GM19239 (cell line): ENCODE data around the gene RPGRIP1L.
A peak's percentile ranks its signal among the peaks of the same experiment; 100 is the strongest.

ENCODE experiments used
- DNase-seq: peaks from one replicate; pipeline ENCODE4 v3.0.0; 2011; ENCODE audit warnings: low spot score; ENCODE audit not compliant: insufficient read length
- FAIRE-seq: peaks from 2 replicates; lab custom pipeline; 2011; peaks lifted over from hg19 to GRCh38; lab: Jason Lieb, UNC

Gene RPGRIP1L

GRCh38 chr16:53666786-53667415 lies 36.8 kb downstream of the RPGRIP1L start:
- no peak for DNase-seq

DNA sequence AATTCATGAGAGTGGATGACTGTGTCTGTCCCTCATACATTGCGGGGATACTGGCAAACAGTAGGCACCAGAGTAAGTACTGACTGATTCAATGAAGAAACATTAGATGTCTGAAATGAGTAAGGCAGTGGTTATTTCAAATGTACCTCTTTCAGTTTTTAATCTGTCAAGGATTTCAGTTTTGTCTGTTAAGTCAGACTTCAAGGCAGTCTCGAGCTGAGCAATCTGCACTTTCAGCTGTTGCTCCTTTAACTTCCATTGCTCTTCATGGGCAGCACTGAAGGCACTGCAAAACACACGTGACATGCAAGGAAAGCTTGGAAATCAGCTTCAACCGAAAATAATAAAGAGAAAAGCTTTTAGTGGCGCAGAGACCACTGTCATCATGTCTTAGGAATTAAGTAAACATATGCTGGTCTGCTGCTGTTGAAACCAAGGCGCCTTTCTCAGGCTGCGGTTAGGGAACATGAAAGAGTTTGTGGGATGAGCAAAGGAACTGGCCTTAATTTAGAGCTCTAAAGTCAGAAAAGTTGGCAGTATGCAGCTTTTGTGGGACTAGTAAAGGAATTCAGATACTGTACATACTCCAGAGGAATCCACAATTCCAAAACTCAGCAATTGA lies 38.8 kb downstream of the RPGRIP1L start:
- FAIRE-seq (no peak), DNase-seq (no peak)

More at GRCh38 chr16:53666786-53667415, 36.8 kb downstream of the RPGRIP1L start:
- no peak for FAIRE-seq

DNA sequence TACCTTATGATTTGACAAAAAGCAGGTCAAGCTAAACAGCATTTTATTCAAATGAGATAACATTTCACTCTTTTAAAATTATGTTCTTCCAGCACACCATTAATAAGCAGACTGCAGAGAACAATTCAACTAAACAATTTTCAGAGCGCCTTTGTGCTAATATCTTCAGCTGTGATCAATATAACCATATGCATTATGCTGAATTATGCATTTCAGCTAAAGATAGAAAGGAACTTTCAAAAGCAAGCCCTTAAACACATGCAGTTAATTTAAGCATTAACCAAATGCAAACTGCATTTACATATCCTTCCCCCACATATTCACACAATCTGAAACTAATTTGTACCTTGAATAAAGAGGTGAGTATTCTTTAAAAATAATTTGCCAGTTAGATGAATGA lies 41.6 kb downstream of the RPGRIP1L start:
- FAIRE-seq (peak; percentile 47), DNase-seq (no peak)

DNA sequence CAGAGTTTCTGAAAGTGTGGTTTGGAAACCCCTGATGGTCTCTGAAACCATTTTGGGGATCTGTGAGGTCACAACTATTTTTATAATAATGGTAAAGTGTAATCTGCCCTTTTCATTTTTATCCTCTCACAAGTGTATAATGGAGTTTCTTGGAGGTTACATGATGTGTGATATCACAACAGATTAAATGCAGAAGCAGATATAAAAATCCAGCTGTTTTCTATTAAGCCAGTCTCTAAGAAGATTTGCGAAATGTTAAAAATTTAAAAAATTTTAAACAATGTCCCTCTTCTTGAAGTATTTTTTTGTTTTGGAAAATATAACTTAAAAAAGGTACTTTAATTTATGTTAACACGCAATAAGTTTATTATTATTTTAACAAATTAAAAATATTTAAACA lies 48.7 kb downstream of the RPGRIP1L start:
- no peak for FAIRE-seq
- DNase-seq, result no peak

GRCh38 chr16:53651357-53651756 lies 52.3 kb downstream of the RPGRIP1L start:
- FAIRE-seq, result no peak
- no peak for DNase-seq

DNA sequence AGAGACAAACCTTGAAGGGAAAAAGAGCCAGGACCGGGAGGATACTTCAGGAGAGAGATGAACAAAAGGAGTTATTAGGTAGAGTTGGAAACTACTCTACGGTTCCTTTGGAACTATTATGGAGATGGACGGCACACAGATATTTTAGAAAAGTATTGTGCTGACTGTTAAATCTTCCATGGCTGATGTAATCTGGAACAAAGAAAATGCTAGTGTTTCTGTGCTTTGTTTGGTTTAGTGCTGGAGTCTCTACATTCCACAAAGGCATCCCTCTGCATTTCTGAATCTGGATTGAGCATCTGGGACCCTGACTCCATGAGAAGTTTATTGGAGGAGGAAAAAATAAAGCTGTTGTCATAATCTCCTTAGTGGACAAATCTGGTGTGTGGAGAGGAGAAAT lies 57.2 kb downstream of the RPGRIP1L start:
- FAIRE-seq, result no peak

GRCh38 chr16:53643474-53643873 lies 60.2 kb downstream of the RPGRIP1L start:
- FAIRE-seq (no peak), DNase-seq (no peak)

More for the DNA sequence above, 57.2 kb downstream of the RPGRIP1L start:
- DNase-seq, result no peak

GRCh38 chr16:53642094-53642493 lies 61.6 kb downstream of the RPGRIP1L start:
- DNase-seq (no peak), FAIRE-seq (no peak)

GRCh38 chr16:53636978-53637377 lies 66.7 kb downstream of the RPGRIP1L start:
- no peak for FAIRE-seq
- DNase-seq, result no peak

- FAIRE-seq, result no peak
- no peak for DNase-seq
Measured at GRCh38 chr16:53632526-53632925, 71.1 kb downstream of the RPGRIP1L start.

GRCh38 chr16:53631236-53632025 lies 72.2 kb downstream of the RPGRIP1L start:
- no peak for DNase-seq
- FAIRE-seq, result no peak

- DNase-seq, result no peak
- no peak for FAIRE-seq
Measured at GRCh38 chr16:53629607-53630312, 73.9 kb downstream of the RPGRIP1L start.

GRCh38 chr16:53629151-53629550 lies 74.5 kb downstream of the RPGRIP1L start:
- FAIRE-seq, result no peak
- DNase-seq, result no peak

- no peak for FAIRE-seq
Measured at GRCh38 chr16:53626811-53627210, 76.8 kb downstream of the RPGRIP1L start.

DNA sequence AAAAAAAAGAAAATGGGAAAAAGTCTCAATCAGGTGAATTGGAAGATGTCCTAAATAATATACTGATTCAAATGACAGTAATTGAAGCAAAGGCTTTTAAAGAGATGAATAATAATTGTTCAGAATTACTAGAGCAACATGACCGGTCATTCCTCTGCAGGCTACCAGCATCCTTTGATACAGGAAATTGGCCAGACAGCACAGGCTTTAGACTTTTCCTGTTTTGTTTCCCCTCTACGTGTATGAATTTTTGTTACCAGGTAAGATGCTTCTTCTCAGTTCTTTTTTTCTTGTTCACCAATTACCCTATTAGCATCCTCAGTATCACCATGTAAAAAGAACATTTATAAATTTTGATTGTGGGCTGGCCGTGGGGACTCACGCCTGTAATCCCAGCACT lies 77.5 kb downstream of the RPGRIP1L start:
- DNase-seq (no peak), FAIRE-seq (no peak)

More at GRCh38 chr16:53626811-53627210, 76.8 kb downstream of the RPGRIP1L start:
- no peak for DNase-seq

- FAIRE-seq, result no peak
- no peak for DNase-seq
Measured at GRCh38 chr16:53625221-53625620, 78.4 kb downstream of the RPGRIP1L start.

DNA sequence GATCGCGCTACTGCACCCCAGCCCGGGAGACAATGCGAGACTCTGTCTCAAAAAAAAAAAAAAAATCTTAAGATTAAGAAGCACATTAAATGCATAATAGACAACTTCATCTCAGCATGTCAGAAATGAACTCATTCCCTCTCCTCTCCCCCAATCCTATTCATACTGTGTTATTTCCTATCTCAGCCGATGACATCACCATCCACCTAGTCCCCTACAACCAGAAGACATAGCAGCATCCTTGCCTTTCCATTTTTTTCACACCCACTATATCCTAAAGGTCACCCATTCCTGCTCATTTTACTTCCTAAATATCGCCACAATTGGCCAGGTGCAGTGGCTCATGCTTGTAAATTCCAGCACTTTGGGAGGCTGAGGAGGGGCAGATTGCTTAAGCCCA lies 81.3 kb downstream of the RPGRIP1L start:
- DNase-seq (no peak), FAIRE-seq (no peak)

GRCh38 chr16:53620476-53620875 lies 83.2 kb downstream of the RPGRIP1L start:
- DNase-seq, result no peak
- FAIRE-seq, result no peak

- FAIRE-seq (no peak), DNase-seq (no peak)
Measured at GRCh38 chr16:53619235-53619634, 84.4 kb downstream of the RPGRIP1L start.

GRCh38 chr16:53614346-53614745 lies 89.3 kb downstream of the RPGRIP1L start:
- DNase-seq, result no peak
- FAIRE-seq, result no peak

- no peak for FAIRE-seq
- DNase-seq, result no peak
Measured at GRCh38 chr16:53612003-53612402, 91.7 kb downstream of the RPGRIP1L start.
